Stimulated activated CD8-positive, alpha-beta memory T cell treated with anti-CD3 and anti-CD28 coated beads, Interleukin-4, amount 100 ng/mL, for 48 hours (primary cell): ENCODE data around the gene CAPNS2.

ENCODE experiments used
- DNase-seq: peaks from one replicate; pipeline ENCODE4 v3.0.0-alpha.2; 2020

CAPNS2 gene

DNA sequence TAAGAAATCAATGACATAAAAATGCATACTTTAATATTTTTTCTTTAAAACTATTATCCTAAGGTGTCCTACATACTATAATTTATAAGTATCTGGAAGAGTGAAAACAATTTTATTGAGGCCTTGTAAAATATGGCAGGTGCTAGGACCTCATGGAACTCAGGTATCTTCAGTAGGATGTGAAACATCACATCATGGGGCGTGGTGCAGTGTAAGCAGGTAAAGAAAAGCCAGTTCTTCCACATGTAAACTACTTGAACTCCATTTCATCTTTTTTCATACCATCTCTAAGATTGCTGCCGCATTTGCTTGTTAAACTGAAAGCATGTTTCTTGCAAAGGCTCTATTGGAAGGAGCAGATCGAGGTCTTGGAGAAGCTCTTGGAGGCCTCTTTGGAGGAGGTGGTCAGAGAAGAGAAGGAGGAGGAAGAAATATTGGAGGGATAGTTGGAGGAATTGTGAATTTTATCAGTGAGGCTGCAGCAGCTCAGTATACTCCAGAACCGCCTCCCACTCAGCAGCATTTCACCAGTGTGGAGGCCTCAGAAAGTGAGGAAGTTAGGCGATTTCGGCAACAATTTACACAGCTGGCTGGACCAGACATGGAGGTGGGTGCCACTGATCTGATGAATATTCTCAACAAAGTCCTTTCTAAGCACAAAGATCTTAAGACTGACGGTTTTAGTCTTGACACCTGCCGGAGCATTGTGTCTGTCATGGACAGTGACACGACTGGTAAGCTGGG, at the start of gene CAPNS2:
Gene CAPNS2 (plus strand): TSS at position 253 of the 744 bp plus-strand sequence. CDS start 73 bp downstream, at position 326.
- DNase-seq = no peak

DNA sequence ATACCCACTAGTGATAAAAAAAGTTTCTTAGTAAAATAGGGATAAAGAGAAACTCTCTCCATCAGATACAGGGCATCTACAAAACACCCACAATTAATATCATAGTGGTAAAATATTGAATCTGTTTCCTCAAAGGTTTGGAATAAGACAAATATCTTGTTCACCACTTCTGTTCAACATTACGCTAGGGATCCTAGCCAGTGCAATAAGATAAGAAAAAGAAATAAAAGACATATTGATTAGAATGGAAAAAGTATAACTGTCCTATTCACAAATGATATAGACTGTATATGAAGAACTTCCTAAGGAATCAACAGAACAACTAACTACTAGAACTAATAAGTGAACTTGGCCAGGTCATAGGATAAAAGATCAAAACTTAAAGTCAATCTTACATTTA, 44.7 kb upstream of the CAPNS2 start:
- DNase-seq = no peak

DNA sequence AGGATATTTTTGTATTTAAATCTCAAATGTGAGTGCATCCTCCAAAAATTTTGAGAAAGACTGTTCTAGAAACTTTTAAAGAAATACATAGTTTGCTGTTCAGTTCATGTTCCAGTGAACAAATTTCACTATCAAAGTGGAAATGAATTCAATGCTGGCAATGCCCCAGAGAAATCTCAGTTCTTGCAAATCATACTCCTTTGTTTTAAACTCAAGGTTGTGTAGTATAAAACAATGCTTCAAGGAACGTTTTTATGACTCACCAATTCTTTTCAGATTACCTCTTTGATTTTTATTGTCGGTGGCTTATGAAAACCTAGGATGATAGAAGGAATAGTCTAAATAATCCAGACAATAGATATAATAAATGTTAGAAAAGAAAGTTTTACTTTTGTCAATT, 40.0 kb upstream of the CAPNS2 start:
- DNase-seq = no peak

DNA sequence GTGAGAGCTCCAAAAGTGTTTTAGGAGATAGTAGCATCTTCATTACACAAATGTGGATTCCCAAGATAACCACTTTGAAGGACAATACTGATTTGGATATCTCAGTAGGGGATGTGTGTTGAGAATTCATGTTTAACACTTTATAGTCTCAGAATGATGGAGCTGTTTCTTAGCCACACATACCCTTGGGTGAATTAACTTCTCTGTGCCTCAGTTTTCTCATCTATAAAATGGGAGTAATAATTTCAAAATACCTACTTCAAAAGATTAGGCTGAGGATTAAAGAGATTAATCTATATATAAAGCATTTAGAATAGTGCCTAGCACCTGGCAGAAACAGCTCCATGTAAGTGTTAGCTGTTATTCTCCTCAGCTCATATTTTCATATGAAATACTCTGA, 38.6 kb upstream of the CAPNS2 start:
- DNase-seq = no peak

DNA sequence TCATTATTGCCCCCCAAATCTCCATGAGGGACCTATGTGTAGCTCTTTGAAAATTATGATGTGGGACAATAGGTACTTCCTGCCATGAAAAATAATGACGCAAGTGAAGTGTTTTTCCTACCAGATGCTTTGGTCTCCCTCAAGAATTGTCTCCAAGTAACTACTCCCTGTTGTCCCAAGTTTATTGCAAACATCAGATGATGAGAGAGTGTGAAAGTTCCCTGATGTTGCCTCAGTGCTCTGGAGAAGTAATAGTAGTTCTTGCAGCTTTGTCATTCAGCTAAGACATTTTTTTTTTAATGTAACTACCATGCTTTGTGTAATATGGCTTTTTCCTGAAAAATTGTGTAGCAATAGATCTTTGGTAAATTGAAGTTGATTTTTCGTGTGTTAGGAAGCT, 37.5 kb upstream of the CAPNS2 start:
- no peak for DNase-seq

DNA sequence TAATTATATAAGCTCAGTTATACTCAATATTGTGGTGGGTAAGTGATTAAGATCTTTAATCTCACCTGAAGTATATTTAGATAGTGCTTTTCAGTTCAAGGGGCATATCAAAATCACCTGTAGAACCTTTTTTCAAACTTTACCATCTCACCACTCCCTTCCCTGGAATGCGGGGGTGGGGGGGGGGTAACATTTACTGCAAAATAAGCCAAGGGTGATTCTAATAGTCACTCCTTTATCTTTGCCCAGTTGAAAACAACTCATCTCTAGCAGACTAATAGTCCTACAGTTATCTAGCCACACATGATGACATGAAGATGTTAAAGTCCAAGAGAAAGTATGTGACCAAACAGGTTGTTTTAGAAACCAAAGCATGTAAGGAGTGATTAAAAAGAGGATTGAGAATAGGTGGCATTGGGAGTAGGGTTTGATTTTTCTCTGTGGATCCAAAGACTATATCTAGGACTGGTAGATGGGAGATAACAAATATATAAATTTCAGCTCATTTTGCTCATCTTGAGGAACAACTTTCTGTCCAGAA, 36.1 kb upstream of the CAPNS2 start:
- no peak for DNase-seq

DNA sequence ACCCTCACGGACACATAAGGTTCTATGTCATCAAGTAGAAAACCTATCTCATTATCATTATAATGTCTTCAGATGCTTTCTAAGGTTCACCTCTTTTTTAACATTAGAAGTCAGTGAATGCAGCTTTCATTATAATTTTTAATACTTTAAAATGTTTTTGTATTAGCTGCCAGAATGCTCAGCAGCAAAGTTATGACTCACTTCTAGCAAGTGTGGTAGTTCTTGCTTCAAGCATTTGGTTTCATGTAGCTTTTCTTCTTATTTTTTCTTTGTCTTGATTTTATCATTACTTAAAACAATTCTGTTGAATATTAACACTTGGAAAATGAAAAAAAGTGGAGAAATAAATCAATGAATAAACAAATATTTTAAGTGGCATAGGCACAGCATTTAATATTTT, 34.3 kb upstream of the CAPNS2 start:
- DNase-seq = no peak

DNA sequence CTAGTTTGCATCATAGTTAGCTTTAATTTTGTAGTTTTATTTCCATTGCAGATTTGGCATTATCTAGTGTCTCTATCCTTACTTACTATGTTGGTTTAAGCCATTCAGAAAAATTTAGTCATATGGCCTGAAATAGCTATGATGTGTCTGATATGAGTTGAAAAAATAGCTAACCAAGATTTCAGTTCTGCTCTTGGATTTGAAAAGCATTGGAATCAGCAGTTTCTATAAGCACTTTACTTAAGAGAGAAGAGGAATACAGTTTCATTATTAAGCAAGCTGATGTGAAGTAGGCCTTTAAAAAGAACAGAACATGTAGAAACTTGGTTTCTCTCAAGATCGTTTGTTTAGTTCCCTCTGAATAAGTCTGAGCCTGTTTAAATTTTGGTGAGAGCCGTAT, 31.7 kb upstream of the CAPNS2 start:
- DNase-seq = no peak

DNA sequence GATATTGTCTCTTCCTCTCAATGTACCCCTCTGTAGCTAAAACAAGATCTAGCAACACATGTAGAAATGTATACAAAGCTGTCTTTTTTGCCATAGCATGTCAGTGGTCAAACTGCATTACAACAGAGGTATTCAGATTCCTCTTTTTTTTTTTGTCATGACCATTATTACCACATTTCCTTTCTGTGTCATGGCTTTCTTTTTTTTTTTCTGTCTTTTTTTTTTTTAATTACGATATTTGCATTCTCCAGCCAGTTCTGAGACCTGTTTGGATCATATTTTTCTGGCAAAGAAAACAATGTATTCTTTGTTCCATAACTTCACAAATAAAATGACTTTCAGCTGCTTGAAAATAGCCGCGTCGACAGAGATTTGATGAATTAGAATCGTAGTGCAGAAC, 27.4 kb upstream of the CAPNS2 start:
- no peak for DNase-seq

DNA sequence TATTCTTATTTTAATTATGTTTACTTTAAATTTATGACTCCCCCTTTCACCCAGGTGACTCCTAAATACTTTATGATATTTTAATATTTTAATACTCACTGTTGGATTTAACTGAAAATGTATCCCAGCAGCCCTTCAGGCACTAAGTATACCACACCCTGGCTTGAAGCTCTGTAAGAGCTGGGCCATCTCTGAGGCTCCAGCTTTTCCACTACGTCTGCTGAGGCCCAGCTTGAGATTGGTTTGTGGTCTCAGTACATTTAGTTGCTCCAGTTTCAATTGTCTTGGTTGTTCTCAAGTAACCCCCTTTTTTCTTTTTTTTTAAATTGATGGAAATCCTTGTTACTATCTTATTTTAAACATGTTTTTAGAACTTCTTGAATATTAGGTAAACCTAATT, 27.0 kb upstream of the CAPNS2 start:
- DNase-seq = no peak

DNA sequence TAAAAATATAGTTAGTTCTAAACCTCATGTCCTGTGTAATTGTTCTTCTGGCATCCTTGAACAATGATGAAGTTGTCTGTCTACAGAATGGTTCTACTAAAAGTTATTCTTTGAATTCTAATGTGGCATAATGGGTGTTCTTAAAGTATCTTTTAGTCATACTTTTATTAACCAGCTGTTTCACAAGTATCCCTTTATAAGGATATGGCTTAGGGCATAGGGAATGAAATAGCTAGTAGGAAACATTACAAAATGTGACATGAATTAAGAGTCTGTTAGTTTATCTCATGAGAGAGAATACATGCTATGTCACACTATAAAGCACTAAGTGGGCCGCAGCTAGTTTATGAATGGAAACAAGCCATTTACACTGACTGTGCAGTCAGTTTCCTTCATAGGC, 26.3 kb upstream of the CAPNS2 start:
- DNase-seq = no peak

DNA sequence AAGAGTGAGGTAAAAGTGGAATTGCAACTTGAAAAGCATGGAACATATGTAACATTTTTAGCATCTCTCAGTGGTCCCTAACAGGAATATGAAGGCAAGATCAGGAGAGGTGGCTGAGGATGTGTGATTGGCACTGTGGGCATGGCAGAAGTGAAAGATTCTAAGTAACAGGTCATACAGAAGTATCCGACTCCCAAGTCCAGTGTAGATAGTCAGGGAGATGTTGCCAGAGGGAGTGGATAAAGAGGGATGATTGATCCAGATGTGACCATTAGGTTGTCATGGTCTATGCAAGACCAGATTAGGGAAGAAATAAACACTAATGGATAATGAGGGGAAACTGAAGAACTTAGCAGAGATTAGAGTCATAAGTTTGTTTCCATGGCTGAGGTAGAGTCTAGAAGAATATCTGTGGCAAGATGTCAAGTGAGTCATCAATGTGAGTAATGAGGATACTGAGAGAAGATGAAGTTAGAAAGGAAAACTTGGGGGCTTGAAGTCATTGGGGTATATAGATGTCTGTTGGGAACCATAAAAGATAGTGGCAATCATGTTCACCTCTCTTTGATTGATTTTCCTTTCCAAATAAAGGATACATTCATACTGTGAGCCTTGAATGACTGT, 23.9 kb upstream of the CAPNS2 start:
- no peak for DNase-seq

DNA sequence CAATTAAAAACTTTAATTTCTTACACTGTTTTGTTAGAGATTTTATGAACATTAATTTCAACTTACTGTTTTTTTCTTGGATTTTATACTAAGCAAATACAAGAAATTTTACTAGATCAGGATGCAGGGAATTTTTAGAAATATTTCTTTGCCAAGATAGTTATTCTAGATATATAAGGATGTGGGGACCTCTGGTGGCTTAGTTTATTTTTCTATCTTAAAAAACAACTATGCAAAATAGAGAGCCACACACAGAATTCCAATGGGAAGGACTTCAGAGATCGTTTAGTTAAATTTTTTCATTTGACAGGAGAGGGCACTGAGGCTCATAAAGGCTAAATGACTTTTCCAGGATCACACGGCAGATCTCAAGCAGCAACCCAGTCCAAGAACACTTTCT, 23.0 kb upstream of the CAPNS2 start:
- DNase-seq = no peak

DNA sequence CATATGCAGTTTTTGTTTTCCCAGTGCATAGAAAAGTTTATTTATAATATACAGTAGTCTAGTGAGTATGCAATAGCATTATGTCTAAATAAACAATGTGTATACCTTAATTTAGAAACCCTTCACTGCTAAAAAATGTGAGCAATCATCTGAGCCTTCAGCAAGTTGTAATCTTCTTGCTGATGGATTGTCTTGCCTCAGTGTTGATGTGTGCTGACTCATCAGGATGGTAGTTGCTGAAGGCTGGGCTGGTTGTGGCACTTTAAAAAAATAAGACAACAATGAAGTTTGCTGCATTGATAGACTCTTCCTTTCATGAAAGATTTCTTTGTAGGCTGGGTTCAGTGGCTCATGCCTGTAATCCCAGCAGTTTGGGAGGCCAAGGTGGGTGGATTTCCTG, 13.9 kb upstream of the CAPNS2 start:
- DNase-seq = no peak

DNA sequence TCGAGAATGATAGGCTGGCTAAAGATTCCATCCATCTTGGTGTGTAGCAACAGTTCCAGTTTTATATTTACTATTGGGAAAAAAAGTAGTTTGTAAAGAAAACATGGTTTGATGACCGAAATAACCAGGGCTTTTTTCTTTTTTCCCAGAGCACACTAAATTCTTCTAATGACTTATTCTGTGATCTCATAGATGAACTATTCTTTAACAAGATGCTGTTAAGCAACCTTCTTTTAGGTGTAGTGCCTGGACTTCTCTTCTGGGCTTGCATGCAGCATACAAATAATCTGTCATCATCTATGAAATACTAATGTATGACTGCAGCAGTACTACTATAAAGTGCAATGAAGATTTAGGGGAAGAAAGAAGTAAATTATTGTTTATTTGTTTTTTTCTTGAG, 11.0 kb upstream of the CAPNS2 start:
- no peak for DNase-seq

DNA sequence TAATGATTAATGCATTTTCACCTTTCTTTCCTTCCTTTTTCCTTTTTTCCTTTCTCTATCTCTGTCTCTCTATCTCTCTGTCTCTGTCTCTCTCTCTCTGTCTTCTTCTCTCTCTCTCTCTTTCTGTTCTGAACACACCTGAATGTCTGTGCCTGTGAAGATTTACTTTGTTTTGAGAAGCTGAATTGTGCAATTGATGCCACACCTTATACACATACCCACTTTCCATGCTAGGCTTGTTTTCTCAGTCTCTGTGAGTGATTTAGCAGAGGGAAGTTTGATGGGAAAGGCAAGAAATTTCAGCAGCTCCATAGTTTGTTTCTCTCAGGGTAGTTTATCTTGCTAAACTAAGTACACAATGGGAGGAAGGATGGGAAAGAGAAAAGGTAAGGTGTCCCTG, 9.3 kb upstream of the CAPNS2 start:
- DNase-seq = no peak

DNA sequence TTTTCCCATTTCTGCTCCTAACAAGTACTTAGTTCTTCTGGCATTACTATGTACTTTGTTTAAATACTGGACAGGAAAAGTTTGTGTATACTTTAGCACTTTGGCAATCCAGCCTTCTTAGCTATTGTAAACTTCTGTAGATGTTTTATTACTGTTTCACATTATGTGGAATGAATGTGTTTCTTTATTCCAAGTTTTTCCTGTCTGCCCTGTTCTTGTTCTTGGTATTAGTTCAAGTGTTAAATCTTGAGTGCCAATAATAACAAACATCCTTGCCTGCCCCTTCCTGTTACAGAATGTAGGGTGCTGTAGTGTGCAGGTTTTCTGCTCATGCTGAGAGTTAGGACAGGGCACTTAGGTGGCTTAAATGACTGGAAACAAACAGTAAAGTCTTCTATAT, 7.3 kb upstream of the CAPNS2 start:
- DNase-seq = no peak

DNA sequence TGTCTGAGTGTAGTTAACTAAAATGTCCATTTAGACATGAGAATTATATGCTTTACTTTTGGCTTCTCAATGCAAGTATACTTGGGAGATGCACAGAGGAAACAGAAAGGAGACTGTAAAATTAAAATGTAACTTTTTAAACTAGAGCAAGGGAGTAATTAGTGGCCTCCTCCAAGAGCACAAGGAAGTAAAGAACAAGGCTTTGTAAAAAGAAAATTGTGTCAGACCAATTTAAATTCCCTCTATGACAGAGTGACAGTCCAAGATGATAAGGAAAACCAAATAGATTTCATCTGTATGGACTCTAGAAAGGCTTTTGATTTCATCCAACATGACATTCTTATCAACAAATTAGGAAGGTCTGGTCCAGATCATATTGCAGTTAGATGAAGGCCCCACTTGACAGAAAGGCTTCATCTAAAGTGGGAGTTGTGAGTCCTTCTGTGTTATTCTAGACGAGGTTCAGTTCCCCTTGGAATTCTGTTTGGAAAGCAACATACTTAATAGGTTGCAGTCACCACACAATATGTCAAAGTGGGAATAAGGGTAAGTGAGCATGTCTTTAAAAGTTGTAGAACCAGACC, 6.5 kb upstream of the CAPNS2 start:
- DNase-seq = no peak

DNA sequence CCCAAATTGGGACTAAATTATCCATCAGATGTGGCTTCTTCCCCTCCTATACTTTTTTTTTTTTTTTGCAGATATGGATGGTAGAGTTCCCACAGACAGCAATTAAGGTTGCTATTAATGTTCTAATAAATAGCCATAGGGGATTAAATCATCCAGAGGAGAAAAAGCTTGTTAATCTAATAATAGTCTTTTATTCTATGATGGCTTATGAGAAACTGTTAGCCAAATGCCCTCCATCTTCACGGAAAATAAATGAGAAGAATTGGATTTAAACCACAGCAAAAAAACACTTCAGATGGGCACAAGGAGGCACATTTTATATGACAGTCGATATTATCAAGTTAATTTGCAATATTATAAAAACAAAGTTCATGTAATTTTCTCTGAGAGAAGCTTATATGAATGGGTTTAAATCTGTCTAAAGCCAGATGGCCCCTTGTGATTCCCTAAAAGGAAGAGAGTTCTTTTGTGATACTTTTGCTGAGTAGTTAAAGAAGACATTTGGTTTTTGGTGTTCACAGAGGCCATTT, 5.1 kb upstream of the CAPNS2 start:
- no peak for DNase-seq

DNA sequence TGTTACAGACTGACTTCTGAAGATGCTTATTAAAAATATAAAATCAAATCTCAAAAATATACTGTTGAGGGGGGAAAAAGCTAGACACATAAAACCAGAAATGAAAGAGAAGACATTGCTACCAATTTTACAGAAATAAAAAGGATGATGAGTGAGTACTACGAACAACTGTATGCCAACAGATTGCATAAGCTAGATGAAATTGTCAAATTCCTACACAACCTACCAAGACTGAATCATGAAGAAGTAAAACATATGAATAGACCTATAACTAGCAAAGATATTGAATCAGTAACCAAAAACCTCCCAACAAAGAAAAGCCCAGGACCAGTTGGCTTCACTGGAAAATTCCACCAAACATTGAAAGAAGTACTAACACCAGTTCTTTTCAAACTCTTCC, 3.5 kb upstream of the CAPNS2 start:
- DNase-seq = no peak

DNA sequence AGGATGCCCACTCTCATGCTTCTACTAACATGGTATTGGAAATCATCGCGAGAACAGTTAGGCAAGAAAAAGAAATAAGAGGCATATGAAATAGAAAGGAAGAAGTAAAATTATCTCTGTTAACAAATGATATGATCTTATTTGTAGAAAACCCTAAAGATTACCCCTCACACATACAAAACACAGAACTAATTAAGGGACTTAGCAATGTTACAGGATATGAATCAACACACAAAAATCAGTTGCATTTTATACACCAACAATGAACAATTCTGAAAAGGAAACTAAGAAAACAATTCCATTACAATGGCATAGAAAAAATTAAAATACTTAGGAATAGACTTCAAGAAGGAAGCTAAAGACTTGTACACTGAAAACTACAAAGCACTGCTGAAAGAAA, 2.7 kb upstream of the CAPNS2 start:
- no peak for DNase-seq

DNA sequence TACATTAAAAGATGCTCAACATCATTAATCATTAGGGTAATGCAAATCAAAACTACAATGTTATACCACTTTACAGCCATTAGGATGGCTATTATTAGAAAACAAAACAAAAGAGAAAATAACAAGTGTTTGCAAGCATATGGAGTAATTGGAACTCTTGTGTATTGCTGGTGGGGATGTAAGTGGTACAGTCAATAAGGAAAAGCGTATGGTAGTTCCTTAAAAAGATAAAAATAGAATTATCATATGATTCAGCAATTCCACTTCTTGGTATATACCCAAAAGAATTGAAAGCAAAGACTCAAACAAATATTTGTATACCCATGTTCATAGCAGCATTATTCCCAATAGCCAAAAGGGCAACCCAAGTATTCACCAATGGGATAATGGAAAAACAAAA, 1.4 kb upstream of the CAPNS2 start:
- DNase-seq = no peak

DNA sequence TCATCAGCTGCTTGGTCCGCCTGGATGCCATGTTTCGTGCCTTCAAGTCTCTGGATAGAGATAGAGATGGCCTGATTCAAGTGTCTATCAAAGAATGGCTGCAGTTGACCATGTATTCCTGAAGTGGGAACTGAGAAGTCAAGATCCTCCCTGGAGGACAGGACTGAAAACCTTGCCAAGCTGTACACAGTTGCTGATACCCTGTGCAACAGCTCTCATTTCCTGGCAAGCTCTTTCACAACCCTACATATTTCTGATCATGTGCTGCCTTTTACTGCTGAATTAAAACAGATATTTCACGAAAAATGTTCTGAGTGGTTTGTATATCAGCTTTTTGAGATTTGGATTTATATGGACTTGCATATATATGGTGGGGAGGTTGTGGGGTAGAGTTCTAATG, 898 bp downstream of the CAPNS2 start:
- DNase-seq = no peak

DNA sequence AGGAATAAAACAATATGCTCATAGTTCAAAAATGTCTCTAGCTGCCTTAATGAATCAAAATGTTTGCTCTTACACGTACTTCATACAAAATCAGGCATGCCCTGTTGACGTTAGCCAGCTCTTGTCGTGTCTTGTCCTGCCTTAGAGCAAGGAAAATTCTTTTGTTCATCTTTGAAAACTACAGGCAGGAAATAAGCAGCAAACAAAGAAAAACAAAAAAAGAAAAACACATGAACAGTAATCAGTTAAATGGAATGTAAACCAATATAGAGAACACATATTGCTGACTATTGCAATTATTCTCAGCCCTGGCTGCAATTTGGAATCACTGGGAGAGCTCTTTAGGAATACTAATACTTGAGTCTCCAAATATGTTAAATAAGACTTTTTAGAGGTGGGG, 1.7 kb downstream of the CAPNS2 start:
- no peak for DNase-seq
